ENCODE data around the gene LYST.

Gene LYST

DNA sequence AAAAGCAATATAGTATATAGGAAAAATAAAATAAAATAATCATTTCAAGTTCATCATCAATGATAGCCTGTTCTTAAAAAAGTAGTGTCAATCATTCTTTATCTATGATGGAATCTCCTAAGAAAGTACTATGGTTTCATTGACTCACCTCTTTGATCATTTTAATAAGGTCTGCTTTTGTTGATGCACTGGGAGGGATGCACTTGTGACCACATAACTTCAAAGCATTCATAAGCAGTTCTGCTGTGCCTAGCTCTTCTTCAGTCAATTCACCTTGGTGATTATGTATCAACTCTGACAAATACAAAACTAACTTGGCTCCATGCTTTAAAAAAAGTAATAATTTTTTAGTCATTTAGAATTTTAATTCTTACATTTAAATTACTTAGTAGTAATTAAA, 132.4 kb downstream of the LYST start:
- CTCF ChIA-PET, result no interaction called here
- TF ChIP-seq, protein P1, sequence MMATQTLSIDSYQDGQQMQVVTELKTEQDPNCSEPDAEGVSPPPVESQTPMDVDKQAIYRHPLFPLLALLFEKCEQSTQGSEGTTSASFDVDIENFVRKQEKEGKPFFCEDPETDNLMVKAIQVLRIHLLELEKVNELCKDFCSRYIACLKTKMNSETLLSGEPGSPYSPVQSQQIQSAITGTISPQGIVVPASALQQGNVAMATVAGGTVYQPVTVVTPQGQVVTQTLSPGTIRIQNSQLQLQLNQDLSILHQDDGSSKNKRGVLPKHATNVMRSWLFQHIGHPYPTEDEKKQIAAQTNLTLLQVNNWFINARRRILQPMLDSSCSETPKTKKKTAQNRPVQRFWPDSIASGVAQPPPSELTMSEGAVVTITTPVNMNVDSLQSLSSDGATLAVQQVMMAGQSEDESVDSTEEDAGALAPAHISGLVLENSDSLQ (IDR thresholded peaks at IDR 0.05), result peak; percentile 60
- TF ChIP-seq SUZ12 (IDR thresholded peaks at IDR 0.05) (no peak), FOXK2 (IDR thresholded peaks at IDR 0.05) (no peak)
- POLR2A ChIA-PET, result no interaction called here
- no peak for DNase-seq (ENCODE audit: extremely low spot score)

DNA sequence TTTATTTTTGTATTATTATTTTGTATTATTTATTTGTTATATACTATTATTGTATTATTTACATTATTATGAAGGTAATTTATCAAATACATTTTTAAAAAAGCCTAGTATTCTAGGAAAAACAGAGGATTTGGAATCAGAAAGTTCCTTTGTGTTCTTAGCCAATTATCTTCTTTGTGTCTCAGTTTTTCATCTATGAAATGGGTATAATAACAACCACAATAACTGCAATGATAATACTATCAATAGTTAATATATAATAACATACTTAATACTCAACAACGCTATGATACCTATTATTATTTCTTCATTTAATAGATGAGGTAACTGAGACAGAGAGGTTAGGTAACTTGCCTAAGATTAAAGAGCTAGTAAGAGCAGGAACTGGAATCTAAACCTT, 136.7 kb downstream of the LYST start:
- TF ChIP-seq SP1 (IDR thresholded peaks at IDR 0.05) (no peak), SUZ12 (IDR thresholded peaks at IDR 0.05) (no peak), ELF4 (IDR thresholded peaks at IDR 0.05) (no peak), HDGF (IDR thresholded peaks at IDR 0.05; ENCODE audit: borderline replicate concordance) (no peak), LEF1 (IDR thresholded peaks at IDR 0.05; ENCODE audit: borderline replicate concordance) (no peak), FOXM1 (IDR thresholded peaks at IDR 0.05; ENCODE audit: borderline replicate concordance) (no peak), BHLHE40 (IDR thresholded peaks at IDR 0.05; ENCODE audit: borderline replicate concordance) (no peak), ARNT (IDR thresholded peaks at IDR 0.05) (no peak), ZNF384 (IDR thresholded peaks at IDR 0.05) (no peak), L3MBTL2 (conservative IDR thresholded peaks at IDR 0.05) (no peak), FOXK2 (IDR thresholded peaks at IDR 0.05) (no peak), NFRKB (IDR thresholded peaks at IDR 0.05) (no peak), TARDBP (IDR thresholded peaks at IDR 0.05) (no peak), FOXA1 (IDR thresholded peaks at IDR 0.05) (no peak)
- CTCF ChIA-PET, result interaction anchor here (1.0 to 3.5 kb wide), 2 partner anchors 130 to 225 kb away, joined by 3 to 12 read pairs; partner anchors contain the start of gene B3GALNT2
- POLR2A ChIA-PET, result no interaction called here
- DNase-seq (ENCODE audit: extremely low spot score), result no peak

- TF ChIP-seq NFRKB (IDR thresholded peaks at IDR 0.05), result no peak
- TF ChIP-seq ZNF384 (IDR thresholded peaks at IDR 0.05), result no peak
- TF ChIP-seq LEF1 (IDR thresholded peaks at IDR 0.05; ENCODE audit: borderline replicate concordance), result no peak
- TF ChIP-seq, protein P1 (IDR thresholded peaks at IDR 0.05), result no peak
- TF ChIP-seq SP1 (IDR thresholded peaks at IDR 0.05), result no peak
- no peak for TF ChIP-seq ARNT (IDR thresholded peaks at IDR 0.05)
- TF ChIP-seq FOXK2 (IDR thresholded peaks at IDR 0.05), result no peak
- DNase-seq (ENCODE audit: extremely low spot score), result no peak
- POLR2A ChIA-PET, result no interaction called here
- CTCF ChIA-PET, result no interaction called here
Measured at GRCh38 chr1:235726557-235726956, 140.1 kb downstream of the LYST start.

DNA sequence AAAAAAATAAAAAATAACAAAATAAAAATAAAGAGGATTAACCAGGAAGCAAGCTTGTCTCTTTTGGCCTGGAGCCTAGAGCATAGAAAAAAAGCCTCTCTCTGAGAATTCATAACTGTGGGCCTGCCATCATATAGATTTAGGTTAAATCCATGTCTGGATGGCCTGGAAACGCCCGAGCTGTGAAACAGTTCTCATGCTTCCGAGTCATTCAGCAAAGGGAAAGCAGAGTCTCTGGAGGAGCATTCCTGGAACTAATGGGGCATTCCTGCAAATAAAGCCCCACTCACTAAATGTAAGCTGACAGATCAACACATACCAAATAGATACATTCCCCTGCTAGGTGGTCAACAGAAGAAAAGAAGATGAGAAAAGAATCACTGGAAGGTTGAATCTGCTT, 141.3 kb downstream of the LYST start:
- POLR2A ChIA-PET, result interaction anchor here (0.7 kb wide), 1 partner anchor 134 kb away, joined by 3 read pairs; no protein-coding TSS in a partner anchor
- TF ChIP-seq NFRKB (IDR thresholded peaks at IDR 0.05), result no peak
- TF ChIP-seq BHLHE40 (IDR thresholded peaks at IDR 0.05; ENCODE audit: borderline replicate concordance), result no peak
- TF ChIP-seq FOXM1 (IDR thresholded peaks at IDR 0.05; ENCODE audit: borderline replicate concordance), result no peak
- TF ChIP-seq FOXK2 (IDR thresholded peaks at IDR 0.05), result no peak
- TF ChIP-seq, protein P1 (IDR thresholded peaks at IDR 0.05), result no peak
- no peak for TF ChIP-seq CTBP1 (IDR thresholded peaks at IDR 0.05; ENCODE audit: borderline replicate concordance)
- no peak for TF ChIP-seq SUZ12 (IDR thresholded peaks at IDR 0.05)
- no peak for TF ChIP-seq L3MBTL2 (conservative IDR thresholded peaks at IDR 0.05)
- TF ChIP-seq TARDBP (IDR thresholded peaks at IDR 0.05), result no peak
- no peak for TF ChIP-seq HDGF (IDR thresholded peaks at IDR 0.05; ENCODE audit: borderline replicate concordance)
- TF ChIP-seq FOXA1 (IDR thresholded peaks at IDR 0.05), result no peak
- TF ChIP-seq ELF4 (IDR thresholded peaks at IDR 0.05), result no peak
- no peak for TF ChIP-seq ZNF384 (IDR thresholded peaks at IDR 0.05)
- TF ChIP-seq SP1 (IDR thresholded peaks at IDR 0.05), result no peak
- no peak for TF ChIP-seq ARNT (IDR thresholded peaks at IDR 0.05)
- CTCF ChIA-PET, result interaction anchor here (1.0 kb wide), 1 partner anchor 246 kb away, joined by 3 read pairs; no protein-coding TSS in a partner anchor
- DNase-seq (ENCODE audit: extremely low spot score), result no peak

DNA sequence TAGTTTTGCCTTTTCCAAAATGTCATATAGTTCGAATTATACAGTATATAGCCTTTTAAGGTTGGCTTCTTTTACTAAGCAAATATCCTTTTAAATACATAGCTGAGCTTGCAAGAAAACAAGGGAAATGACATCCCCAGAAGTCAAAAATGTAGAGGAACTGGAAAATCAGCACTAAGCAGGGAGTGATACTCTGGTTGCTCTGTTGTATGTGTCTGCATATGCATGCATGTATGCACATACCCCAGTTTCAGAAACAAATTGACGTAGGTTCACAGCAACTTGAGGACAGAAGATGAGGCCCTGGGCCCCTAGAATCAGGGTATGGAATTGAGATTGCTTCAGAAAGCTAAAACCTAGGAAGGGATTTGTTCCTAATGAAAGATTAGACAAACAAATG, 142.0 kb downstream of the LYST start:
- ChIA-PET POLR2A (no interaction called here), CTCF (interaction anchor here (1.0 kb wide), 1 partner anchor 247 kb away, joined by 3 read pairs; no protein-coding TSS in a partner anchor)
- no peak for DNase-seq (ENCODE audit: extremely low spot score)
- no peak for TF ChIP-seq ELF4 (IDR thresholded peaks at IDR 0.05)
- TF ChIP-seq NFRKB (IDR thresholded peaks at IDR 0.05), result no peak
- TF ChIP-seq, protein P1 (IDR thresholded peaks at IDR 0.05), result no peak
- TF ChIP-seq TARDBP (IDR thresholded peaks at IDR 0.05), result no peak
- TF ChIP-seq CTBP1 (IDR thresholded peaks at IDR 0.05; ENCODE audit: borderline replicate concordance), result no peak
- no peak for TF ChIP-seq LEF1 (IDR thresholded peaks at IDR 0.05; ENCODE audit: borderline replicate concordance)
- no peak for TF ChIP-seq FOXA1 (IDR thresholded peaks at IDR 0.05)
- TF ChIP-seq SP1 (IDR thresholded peaks at IDR 0.05), result no peak
- no peak for TF ChIP-seq FOXM1 (IDR thresholded peaks at IDR 0.05; ENCODE audit: borderline replicate concordance)

DNA sequence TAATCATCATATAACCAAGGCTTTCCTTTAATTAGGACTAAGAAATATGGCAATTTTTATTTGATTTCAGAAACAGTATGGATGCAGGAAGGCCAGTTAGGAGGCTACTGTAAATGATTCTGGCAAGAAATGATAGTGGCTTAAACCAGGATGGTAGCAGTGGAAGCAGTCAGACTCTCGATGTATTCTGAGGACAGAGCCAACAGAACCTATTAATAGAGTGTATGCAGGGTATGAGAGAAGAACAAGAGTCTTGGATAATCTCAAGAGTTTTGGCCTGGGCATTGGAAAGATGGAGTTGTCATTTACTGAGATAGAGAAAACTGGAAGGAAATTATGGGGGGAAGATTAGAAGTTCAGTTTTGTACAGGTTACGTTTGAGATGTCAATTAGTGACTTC, 143.8 kb downstream of the LYST start:
- ChIA-PET CTCF (no interaction called here), POLR2A (no interaction called here)
- DNase-seq (ENCODE audit: extremely low spot score), result no peak
- TF ChIP-seq ZNF384 (IDR thresholded peaks at IDR 0.05) (no peak), HDGF (IDR thresholded peaks at IDR 0.05; ENCODE audit: borderline replicate concordance) (no peak), NFRKB (IDR thresholded peaks at IDR 0.05) (no peak), L3MBTL2 (conservative IDR thresholded peaks at IDR 0.05) (no peak), CTBP1 (IDR thresholded peaks at IDR 0.05; ENCODE audit: borderline replicate concordance) (no peak), TARDBP (IDR thresholded peaks at IDR 0.05) (no peak), BHLHE40 (IDR thresholded peaks at IDR 0.05; ENCODE audit: borderline replicate concordance) (no peak)
